Amniotic epithelial cell (primary cell): ENCODE results near the gene SEM1.
"Not testable (repeated sequence)": the region's sequence is repeated elsewhere in the genome, so short reads cannot be mapped to it uniquely, and the experiment has no call there.

Experiments used
- DNase-seq: peaks from one replicate; pipeline ENCODE4 v3.0.0-alpha.2; 2010; ENCODE audit warnings: low read depth

Gene SEM1

GRCh38 chr7:96663457-96663856, 46.2 kb downstream of the SEM1 start:
- no peak for DNase-seq

GRCh38 chr7:96662151-96662550, 47.5 kb downstream of the SEM1 start:
- DNase-seq = not testable (repeated sequence)

GRCh38 chr7:96658022-96658412, 51.6 kb downstream of the SEM1 start:
- no peak for DNase-seq

- no peak for DNase-seq
Measured at GRCh38 chr7:96657347-96658021, 52.2 kb downstream of the SEM1 start.

- no peak for DNase-seq
Measured at GRCh38 chr7:96655956-96656355, 53.7 kb downstream of the SEM1 start.

- DNase-seq = no peak
Measured at GRCh38 chr7:96654630-96655188, 54.9 kb downstream of the SEM1 start.

- DNase-seq = no peak
Measured at GRCh38 chr7:96649981-96650380, 59.7 kb downstream of the SEM1 start.

GRCh38 chr7:96648784-96649183, 60.9 kb downstream of the SEM1 start:
- no peak for DNase-seq

GRCh38 chr7:96647733-96648132, 61.9 kb downstream of the SEM1 start:
- DNase-seq = no peak

GRCh38 chr7:96645084-96645483, 64.6 kb downstream of the SEM1 start:
- no peak for DNase-seq

- not testable (repeated sequence) for DNase-seq
Measured at GRCh38 chr7:96643436-96643835, 66.2 kb downstream of the SEM1 start.

GRCh38 chr7:96640054-96640453, 69.6 kb downstream of the SEM1 start:
- DNase-seq = no peak
